GM20431 (cell line): Measurements from ENCODE around the gene CRTC3.
"Not testable (repeated sequence)": the region's sequence is repeated elsewhere in the genome, so short reads cannot be mapped to it uniquely, and the experiment has no call there.

ENCODE experiments used
- in situ Hi-C: fragments of 300-500 bp; cut with MseI, MboI; formaldehyde crosslinking; loops from one replicate; pipeline ENCODE4 v1.15.0; 2020; ENCODE audit warnings: low sequenced_read_pairs; ENCODE audit not compliant: unreplicated experiment

CRTC3 gene

DNA sequence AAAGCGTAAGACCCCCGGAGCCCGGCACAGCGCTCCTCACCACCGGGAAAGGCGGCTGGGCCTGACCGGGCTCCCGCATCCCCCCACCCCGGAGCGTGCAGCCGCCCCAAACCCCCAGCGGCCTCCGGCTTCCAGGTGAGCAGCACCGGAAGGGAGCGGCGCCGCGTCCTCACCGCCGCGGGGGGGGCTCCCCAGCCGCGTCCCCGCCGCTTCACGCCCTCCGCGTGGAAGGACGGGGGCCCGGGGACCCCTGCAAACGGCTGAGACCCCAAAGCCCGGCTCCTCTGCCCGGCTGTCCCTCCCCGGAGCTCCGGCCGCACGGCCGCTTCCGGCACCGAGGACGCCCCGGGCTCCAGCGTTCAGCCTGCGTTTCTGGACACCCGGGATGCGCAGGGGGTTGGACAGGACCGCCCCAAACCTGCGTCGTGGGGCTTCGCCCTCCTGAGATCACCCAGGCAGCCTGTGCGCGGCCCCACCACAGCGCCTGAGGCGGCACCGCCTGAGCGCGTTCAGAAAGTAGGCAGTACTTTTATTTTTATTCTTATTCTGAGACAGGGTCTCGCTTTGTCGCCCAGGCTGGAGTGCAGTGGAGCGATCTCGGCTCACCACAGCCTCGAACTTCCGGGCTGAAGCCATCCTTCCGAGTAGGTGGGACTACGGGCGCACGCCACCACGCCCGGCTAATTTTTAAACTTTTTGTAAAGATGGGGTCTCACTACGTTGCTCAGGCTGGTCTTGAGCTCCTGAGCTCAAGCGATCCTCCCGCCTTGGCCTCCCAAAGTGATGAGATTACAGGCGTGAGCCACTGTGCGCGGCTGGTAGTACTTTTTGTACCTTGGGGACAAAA, 135.8 kb downstream of the CRTC3 start:
- in situ Hi-C loops, result no loop called here

DNA sequence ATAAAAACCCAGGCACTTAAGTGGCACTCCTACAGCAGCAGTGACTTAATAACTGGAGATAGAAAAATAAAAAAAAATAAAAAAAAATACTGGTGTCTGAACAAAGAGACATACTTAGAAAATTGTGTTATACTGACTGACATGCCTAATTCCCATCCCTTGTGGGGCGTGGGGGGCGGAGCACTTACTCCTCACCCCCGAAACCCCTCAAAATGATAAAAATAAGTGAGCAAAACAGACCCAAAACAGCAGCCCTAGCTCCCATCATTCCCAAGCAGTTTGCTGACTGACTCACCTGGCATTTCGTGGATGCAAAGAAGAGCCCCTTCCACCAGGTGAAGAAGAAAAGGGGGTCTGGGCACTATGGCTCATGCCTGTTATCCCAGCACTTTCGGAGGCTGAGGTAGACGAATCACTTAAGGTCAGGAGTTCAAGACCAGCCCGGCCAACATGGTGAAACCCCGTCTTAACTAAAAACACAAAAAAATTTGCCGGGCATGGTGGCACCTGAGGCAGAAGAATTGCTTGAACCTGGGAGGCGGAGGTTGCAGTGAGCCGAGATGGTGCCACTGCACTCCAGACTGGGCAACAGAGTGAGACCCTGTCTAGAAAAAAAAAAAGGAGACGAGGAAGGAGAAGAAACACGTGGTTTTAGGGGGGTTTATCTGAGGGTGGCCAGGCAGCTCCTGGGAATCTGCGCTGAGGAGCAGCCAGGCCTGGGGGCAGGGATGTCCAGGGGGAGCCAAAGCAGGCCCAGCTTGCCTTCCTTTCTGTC, 136.6 kb downstream of the CRTC3 start:
- in situ Hi-C loops, result no loop called here

DNA sequence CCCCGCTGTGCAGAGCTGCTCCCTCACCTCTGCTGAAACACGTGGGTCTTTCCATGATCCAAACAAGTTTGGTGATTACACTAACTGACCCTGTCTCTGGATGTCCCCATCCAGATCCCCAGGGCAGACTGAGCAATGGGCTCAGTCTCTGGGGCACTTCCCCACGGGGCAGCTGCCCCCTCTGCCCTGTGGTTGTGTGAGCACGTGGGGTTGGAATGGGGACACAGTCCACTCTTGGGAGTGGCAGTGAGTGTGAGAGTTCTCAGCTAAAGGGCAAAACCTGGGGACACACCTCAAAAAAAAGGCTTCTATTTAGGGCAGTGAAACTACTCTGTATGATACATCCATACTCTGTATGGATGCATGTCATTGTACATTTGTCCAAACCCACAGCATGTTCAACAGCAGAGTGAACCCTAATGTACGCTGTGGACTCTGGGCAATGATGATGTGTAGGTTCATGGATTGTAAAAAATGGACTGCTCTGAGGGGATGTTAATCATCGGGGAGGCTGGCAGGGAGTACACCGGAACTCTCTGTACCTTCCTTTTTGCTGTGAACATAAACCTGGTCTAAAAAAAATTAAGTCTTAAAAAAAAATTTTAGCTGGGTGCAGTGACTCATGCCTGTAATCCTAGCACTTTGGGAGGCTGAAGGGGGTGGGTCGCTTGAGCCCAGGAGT, 137.5 kb downstream of the CRTC3 start:
- in situ Hi-C loops, result no loop called here

DNA sequence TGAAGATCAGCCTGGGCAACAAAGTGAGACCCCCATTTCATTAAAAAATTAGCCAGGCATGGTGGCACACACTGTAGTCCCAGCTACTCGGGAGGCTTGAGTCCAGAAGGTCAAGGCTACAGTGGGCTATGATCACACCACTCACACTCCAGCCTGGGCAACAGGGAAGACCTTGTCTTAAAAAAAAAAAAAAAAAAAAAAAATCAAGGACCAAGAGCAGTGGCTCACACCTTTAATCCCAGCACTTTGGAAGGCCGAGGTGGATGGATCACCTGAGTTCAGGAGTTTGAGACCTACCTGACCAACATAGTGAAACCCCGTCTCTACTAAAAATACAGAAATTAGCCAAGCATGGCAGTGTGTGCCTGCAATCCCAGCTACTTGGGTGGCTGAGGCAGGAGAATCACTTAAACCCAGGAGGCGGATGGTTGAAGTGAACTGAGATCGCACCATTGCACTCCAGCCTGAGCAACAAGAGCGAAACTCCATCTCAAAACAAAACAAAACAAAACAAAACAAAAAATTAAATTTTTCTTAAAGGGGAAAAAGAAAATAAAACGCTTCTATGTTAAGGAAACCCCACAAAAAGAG, 138.1 kb downstream of the CRTC3 start:
- in situ Hi-C loops, result not testable (repeated sequence)

DNA sequence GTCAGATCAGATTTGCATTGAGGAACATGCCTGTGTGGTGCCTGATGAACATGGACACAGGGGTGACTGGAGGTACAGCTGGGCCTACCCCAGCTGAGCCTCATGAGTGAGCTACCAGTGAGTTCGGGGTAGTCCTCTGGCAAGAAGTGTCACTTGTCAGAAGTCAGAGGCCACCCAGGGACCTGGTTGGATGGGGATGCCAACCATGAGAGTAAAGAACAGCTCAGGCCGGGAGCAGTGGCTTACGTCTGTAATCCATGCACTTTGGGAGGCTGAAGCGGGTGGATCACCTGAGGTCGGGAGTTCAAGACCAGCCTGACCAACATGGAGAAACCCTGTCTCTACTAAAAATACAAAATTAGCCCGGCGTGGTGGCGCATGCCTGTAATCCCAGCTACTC, 140.9 kb downstream of the CRTC3 start:
- in situ Hi-C loops, result not testable (repeated sequence)

DNA sequence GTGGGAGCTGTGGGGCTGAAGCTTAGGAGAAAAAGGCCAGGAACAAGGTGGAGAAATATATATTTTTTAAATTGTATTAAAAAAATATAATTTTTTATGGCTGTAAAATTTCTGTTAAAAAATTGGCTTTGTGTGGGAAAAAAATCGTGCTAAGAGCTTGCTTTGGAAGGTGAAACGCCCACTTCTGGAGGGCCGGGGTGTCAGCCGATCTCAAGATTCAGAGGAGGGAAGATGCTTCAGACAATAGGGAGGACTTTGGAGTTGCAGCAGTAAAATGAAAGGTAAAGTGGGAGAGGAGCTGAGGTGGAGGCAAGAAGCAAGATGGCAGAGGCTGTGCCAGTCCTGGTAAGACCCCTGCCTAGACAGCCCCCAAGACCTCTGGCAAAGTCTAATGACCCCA, 141.5 kb downstream of the CRTC3 start:
- in situ Hi-C loops, result no loop called here

DNA sequence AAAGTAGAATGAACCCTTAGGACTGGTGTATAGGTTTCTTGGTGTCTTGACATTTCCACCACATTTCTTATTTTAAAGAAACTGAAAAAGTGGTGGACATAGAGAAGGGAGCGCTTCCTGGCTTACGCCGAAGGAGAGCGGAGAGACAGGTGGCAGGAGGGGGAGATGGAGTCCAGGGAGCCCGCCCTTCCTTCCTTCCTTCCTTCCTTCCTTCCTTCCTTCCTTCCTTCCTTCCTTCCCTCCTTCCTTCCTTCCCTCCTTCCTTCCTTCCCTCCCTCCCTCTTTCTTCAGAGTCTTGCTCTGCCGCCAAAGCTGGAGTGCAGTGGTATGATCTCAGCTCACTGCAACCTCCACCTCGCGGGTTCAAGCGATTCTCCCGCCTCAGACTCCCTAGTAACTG, 143.6 kb downstream of the CRTC3 start:
- in situ Hi-C loops, result not testable (repeated sequence)

DNA sequence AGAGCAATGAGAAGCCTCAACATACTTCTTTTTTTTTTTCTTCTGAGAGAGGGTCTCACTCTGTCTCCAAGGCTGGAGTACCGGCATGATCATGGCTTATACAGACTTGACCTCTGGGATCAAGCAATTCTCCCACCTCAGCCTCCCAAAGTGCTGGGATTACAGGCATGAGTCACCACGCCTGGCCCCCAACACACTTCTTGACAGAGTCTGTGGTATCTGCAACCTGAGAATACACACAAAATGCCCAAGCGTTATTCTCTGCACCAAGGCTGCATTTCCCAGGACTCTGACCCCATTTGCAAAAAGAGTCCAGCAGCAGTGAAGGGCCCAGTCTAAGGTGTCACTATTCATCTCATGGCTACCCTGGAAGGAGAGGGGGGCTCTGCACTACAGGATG, 144.8 kb downstream of the CRTC3 start:
- in situ Hi-C loops, result no loop called here

DNA sequence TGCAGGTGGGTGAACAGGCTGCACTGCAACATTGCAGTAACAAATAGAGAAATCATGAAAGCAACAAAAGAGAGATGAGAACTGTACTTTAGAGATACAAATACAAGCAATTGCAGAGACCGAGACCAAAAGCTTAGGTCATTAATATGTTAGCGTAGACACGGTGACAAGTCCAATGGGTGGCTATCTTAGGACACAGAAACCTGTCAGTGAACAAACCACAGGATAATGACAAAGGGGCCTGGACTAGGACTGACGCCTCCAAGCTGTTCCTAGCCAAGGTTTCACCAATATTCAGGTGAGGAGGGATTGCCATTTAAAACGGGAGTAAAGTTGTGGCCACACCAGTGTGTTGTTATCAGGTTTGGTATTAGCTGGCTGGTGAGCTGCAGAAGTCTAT, 145.7 kb downstream of the CRTC3 start:
- in situ Hi-C loops, result no loop called here

DNA sequence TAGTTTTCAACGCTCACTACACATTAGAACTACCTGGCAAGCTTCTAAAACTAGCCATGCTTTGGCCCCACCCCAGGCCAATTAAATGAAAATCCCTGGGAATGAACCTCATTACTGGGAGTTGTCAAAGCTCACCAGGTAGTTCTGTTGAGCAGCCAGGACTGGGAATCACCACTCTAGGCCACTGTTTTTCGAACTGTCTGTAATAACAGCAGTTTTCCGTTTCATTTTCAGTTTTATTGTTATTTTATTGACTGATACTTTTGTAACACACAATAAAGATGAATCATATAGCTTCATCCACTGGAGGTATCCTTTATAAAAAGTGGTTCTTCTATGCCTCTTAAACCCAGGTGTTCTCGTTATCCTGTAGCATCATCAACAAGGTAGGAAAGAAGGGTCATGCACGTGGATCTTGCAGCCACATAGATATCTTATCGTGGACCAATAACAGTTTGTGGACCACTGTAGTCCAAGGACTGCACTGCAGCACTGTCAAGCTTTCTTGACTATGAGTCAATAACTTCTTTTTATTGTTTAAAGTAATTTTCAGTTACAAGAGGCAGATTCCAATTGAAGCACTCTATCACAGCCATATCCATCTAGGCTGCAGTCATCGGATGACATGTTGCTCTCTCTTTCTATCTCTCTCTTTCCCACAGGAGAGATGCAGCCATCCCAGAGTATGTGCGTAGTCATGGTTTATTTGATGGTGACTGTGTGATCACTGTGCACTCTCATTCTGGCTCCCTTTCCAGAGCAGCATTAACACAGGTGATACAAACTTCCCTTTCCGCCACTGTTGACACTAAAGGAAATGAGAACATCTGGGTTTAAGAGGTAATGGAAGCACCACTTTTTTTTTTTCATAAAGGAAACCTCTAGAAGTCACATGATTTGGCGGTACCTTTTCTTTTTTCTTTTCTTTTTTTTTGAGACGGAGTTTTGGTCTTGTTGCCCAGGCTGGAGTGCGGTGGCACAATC, 148.4 kb downstream of the CRTC3 start:
- in situ Hi-C loops, result no loop called here

DNA sequence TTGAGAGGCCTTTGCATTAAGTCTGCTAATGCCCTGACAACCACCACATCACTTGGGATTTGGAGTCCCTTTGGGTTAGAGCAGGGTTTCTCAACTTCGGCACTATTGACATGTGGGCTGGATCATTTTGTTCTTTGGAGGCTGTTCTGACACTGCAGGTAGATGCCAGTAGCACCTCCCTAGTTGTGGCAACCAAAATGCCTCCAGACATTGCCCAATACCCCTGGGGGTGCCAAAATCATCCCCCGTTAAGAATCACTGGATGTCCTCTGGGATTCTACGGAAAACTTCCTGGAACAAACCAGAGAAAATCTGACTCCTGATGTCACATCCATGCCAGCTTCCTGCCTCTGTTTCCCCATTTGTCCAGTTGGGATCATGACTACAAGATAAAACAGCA, 150.2 kb downstream of the CRTC3 start:
- in situ Hi-C loops, result no loop called here

DNA sequence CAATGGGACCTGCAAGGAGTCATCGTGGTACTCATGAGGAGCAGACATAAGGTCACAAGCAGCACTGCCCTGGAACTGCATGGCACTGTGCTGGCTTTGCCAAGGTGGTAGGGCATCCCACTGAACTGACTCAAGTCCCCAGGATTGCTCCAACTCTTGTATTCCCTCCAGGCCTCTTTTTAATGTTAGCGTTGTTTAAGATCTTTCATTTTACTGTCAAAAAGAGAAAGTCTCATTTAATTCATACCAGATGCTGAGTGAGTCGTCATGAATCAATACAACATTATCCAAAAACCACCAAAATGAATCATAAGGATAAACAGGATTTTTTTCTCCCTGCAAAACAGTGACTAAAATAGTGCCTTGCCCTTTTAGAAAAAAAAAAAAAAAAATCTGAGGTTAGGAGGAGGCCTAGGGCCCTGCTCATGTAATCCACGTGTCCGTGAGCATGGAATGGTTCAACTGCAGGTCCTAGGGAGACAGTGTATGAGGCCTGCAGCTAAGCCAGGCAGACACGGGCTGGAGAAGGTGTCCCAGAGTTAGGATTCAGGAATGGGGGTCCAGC, 150.7 kb downstream of the CRTC3 start:
- in situ Hi-C loops, result no loop called here

DNA sequence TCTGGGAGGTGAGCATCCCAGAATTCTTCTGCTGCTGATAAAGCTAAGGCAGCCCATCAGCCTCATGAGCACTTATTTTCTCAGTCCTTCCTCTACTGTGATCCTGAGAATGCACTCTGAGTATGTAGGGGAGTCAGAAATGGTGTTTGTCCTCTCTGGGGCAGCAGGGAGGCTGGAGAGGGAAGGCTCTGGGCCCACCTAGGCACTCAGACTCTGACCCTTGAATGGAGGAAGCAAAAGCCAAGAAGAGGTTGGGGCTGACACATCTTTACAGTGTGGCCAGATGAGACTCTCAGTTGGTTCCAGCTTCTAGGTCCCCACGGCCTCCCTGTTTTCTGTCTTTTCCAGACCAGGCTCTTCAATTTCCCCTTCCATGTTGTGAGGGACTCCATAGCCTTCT, 151.3 kb downstream of the CRTC3 start:
- in situ Hi-C loops, result no loop called here

DNA sequence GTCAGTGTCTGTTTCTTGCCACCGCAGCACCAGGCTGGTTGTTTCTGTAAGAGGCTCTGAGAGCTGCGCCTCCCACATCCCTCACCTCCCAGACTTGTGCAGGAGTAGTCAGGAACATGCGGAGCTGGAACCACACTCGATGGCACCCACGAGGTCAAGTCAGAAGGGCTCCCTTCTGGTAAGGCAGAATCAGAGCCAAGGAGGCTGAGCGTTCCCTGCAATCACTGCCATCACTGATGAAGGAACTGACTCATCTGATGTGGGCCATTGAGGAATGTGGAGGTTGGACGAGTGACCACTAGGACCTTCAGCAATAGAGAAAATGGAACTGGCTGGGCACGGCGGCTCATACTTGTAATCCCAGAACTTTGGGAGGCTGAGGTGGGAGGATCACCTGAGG, 151.8 kb downstream of the CRTC3 start:
- in situ Hi-C loops, result no loop called here

DNA sequence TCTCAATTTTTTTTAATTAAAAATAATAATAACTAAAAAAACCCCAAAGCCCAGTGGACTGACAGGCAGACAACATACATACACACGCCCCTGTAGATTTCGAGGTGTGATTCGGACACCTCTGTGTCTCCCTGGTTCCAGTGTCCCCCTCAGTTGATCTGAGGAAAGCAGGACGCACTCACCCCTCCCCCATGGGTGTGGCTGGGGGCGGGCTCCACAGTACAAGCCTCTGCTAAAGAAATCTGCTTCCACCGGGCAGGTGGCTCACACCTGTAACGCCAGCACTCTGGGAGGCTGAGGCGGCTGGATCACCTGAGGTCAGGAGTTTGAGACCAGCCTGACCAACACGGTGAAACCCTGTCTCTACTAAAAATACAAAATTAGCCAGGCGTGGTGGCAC, 153.6 kb downstream of the CRTC3 start:
- in situ Hi-C loops, result no loop called here

DNA sequence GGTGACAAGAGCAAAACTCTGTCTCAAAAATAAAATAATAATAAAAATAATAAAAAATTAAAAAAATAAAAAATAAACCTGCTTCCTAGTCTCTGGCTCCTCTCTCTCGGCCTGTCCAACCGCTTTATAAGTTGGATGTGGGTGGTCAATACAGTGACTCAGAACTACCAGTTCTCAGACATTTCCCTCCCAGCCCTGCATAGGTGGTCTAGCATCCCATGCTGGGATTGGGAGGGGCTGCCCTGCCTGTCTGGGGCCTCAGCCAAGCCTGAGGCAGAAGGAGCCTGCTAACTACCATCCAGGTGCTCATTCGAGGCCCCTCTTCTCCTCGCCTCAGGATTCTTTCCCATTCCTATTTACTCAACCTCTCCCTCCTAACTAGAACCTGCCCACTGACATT, 154.2 kb downstream of the CRTC3 start:
- in situ Hi-C loops, result no loop called here

DNA sequence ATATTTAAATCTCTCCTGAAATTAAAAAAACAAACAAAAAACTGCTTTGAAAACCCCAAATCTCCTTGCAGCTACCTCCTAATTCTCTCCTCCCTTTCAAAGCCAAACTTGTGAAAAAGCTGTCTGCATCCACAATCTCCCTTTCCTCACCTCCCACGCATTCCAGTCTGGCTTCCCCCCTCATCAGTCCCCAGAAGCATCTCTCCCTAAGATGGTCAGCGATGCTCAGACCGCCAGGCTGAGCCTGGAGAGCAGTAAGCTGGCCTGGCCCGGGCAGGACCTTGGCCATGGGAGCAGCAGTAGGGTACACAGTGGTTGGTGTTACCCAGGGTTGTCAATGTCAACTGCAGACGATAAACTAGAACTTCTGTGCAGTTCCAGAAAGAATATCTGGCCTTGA, 154.6 kb downstream of the CRTC3 start:
- in situ Hi-C loops, result no loop called here

DNA sequence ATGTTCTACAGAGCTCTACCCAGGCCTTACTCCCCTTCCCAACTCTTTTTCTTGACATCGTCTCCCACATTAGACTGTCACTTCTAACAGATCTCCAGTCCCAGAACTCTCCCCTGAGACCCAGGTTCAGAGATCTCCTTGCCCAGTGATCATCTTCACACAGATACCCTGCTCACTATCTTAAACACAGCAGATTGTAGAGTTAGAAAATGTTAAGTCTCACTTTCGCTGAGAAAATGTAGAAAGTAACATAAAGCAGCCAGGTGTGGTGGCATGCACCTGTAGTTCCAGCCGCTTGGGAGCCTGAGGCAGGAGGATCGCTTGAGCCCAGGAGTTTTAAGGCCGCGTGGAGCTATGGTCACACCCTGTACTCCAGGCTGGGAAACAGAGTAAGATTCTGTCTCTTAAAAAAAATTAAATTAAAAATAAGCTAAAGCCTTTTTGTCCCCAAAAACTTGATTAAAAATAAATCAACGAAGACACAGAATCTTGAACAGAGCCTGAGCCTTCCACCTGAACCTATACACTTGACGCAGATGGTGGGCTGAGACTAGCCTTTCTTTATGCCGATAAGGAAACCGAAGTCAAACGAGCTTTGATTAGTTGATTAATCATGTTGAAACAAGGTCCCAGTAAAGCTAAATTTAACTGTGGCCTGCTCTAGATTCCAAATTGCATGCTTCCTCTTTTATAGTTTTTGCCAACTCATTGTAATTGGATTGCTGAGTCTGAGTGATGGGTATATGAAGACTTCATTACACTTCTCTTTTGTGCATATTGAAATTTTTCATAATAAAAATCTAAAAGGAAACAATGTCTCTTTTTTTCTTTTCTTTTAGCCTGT, 156.1 kb downstream of the CRTC3 start:
- in situ Hi-C loops, result no loop called here
